Heart left ventricle (tissue), 16 donors: ENCODE data around the gene CLIP1. TPM values are rescaled to one million over a fixed set of nuclear protein-coding genes. Genes with fewer than 3 reads are reported as not detected.

Source experiments
- ATAC-seq, 4 donors: fragments of 200-7000 bp; cut with Tn5 transposase; one replicate each; pipeline ENCODE4 v1.9.1; 2020 to 2022; ENCODE audit warnings: moderate library complexity in 4 of 4, mild to moderate bottlenecking in 3 of 4, moderate number of reproducible peaks in 1 of 4
- DNase-seq, 5 donors: peaks; one replicate each; pipeline ENCODE4 v3.0.0-alpha.2; 2020
- H3K27ac ChIP-seq, 12 donors: fragments of 200-600 bp; sonication (generic) in 4 of 12; one replicate each; pipeline versions ENCODE4 v1.5.0 to v1.8.0; 2016 to 2022; ENCODE audit warnings: mild to moderate bottlenecking in 2 of 12
- H3K27me3 ChIP-seq, 9 donors: fragments of 200-600 bp; sonication (generic) in 2 of 9; one replicate each; pipeline versions ENCODE4 v1.5.1 to v1.8.0; 2016 to 2022; ENCODE audit warnings: mild to moderate bottlenecking in 3 of 9
- H3K36me3 ChIP-seq, 9 donors: fragments of 200-600 bp; sonication (generic) in 2 of 9; one replicate each; pipeline versions ENCODE4 v1.5.0 to v1.8.0; 2018 to 2022; ENCODE audit warnings: mild to moderate bottlenecking in 2 of 9
- H3K4me1 ChIP-seq, 12 donors: fragments of 200-600 bp; sonication (generic) in 4 of 12; one replicate each; pipeline versions ENCODE4 v1.5.0 to v1.8.0; 2016 to 2022; ENCODE audit warnings: mild to moderate bottlenecking in 3 of 12
- H3K4me3 ChIP-seq, 12 donors: fragments of 200-600 bp; sonication (generic) in 4 of 12; one replicate each; pipeline versions ENCODE4 v1.5.0 to v1.8.0; 2017 to 2022; ENCODE audit warnings: mild to moderate bottlenecking in 9 of 12, moderate library complexity in 4 of 12
- H3K9me3 ChIP-seq, 12 donors: fragments of 200-600 bp; sonication (generic) in 4 of 12; one replicate each; pipeline versions ENCODE4 v1.5.0 to v1.8.0; 2016 to 2022; ENCODE audit warnings: mild to moderate bottlenecking in 1 of 12
- POLR2A ChIP-seq, 2 donors: fragments of 450-650 bp; IDR thresholded peaks; one replicate each; pipeline ENCODE4 v1.6.1; 2017; ENCODE audit warnings: antibody characterized with exemption in 2 of 2, mild to moderate bottlenecking in 2 of 2, moderate library complexity in 2 of 2
- WGBS, 4 donors: extraction: QIAGEN DNeasy Blood & Tissue Kit in 2 of 4; methylation state at CpG; one replicate each; pipeline versions ENCODE4 v1.1.5 to v1.1.7; 2013 to 2018; 5-methylcytosine and 5-hydroxymethylcytosine counted together
- intact Hi-C, 10 donors: fragments of 100-400 bp; cut with DNase I; formaldehyde crosslinking; loops; one replicate each; pipeline versions ENCODE4 v1.11.1 to v1.14.2; 2022
- polyA plus RNA-seq, 2 donors: library from polyadenylated mRNA; stranded (reverse); fragments of 200-250 nt; gene quantifications; one replicate each; pipeline ENCODE4 v1.2.3, GENCODE V29; 2013
- total RNA-seq, 9 donors: library from RNA; depleted of rRNA in 2 of 9; stranded (reverse); fragments of >200 nt in 2 of 9; fragmentation: NEBNext Ultra II Directional in 3 of 9; extraction: Animal tissue kit (Norgen Biotek cat#: 25700) in 3 of 9; gene quantifications; one replicate each; pipeline versions ENCODE4 v1.1.0 to v1.2.4, GENCODE V29; 2016 to 2023
- TF ChIP-seq, protein P1 (sequence below), 12 donors: fragments of 200-600 bp; sonication (generic) in 4 of 12; IDR thresholded peaks; one replicate each; pipeline versions ENCODE4 v1.5.0 to v1.8.0; 2018 to 2022; ENCODE audit warnings: antibody characterized with exemption in 12 of 12, mild to moderate bottlenecking in 5 of 12
- donor health status: ischemic (EF 13 %, LVEDD 7.1; RV severe dilation, severe dysfunction).
- donor health status: healthy with polysubstance abuse.
- donor health status: DM: no; HTN: yes; CAD: no.
- donor health status: DM: no; HTN: no; CAD: no.
- donor health status: ischemic (EF 25% LVEDD 6.9; RV normal size, moderate dysfunction).
- donor health status: ischemic (EF 25% LVEDD 5.7; RV mildly dilated, moderate dysfunction).
- donor health status: healthy.
- donor health status: DM: yes; HTN: yes; CAD: no.
- donor health status: ischemic (EF 35%, LVEDD 5.7; RV mildly dilated, moderate dysfunction).
- donor health status: nonischemic (EF 11% LVEDD 7.7; RV severe dilation, severe dysfunction).
- donor health status: DM: yes; HTN: yes; CAD: no.
- donor health status: PGD.
- donor health status: ischemic (EF 29% LVEDD 5.4; RV normal size, mild dysfunction).
- donor health status: nonischemic (EF 23%, LVEDD 6.1; RV moderate dilation, normal function).

CLIP1 gene
- total and polyA plus RNA-seq, 11 donors: 31.9 to 173 (median 104) TPM

DNA sequence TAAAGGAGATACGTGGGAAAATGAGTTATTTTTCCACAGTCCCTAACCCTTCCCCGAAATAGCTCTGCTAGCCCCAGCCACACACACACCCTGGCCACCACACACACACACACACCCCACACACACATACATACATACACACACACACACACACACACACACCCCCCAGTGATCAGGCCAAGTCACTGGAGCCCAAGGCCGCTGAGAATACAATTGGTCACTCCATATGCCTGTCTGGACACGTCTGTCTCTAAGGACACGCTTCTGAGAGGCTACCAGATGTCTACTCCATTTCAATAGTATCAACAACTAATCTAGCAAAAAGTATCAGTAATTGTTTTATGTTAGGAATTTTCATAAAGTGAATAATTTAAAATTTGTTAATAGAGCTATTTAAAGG lies 183.6 kb downstream of the CLIP1 start:
- Histone ChIP-seq H3K4me1 (no peaks in the 10 kb centered on the region), H3K27me3 (no peaks in the 10 kb centered on the region), H3K27ac (no peak overlapping the region), H3K9me3 (no peaks in the 10 kb centered on the region), H3K36me3 (peaks cover 0 to 95% (median 86%) of the 10 kb centered on the region in 9 donors), H3K4me3 (no peak overlapping the region)
- TF ChIP-seq POLR2A (IDR thresholded peaks at IDR 0.05): no peak
- TF ChIP-seq, protein P1, sequence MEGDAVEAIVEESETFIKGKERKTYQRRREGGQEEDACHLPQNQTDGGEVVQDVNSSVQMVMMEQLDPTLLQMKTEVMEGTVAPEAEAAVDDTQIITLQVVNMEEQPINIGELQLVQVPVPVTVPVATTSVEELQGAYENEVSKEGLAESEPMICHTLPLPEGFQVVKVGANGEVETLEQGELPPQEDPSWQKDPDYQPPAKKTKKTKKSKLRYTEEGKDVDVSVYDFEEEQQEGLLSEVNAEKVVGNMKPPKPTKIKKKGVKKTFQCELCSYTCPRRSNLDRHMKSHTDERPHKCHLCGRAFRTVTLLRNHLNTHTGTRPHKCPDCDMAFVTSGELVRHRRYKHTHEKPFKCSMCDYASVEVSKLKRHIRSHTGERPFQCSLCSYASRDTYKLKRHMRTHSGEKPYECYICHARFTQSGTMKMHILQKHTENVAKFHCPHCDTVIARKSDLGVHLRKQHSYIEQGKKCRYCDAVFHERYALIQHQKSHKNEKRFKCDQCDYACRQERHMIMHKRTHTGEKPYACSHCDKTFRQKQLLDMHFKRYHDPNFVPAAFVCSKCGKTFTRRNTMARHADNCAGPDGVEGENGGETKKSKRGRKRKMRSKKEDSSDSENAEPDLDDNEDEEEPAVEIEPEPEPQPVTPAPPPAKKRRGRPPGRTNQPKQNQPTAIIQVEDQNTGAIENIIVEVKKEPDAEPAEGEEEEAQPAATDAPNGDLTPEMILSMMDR (IDR thresholded peaks at IDR 0.05): no peak
- no peak for DNase-seq
- no peak for ATAC-seq
- 91 to 96% (median 94%) methylated on average over 5 of the region's 5 CpGs for WGBS, 4 donors
- intact Hi-C loops: no loop called here

DNA sequence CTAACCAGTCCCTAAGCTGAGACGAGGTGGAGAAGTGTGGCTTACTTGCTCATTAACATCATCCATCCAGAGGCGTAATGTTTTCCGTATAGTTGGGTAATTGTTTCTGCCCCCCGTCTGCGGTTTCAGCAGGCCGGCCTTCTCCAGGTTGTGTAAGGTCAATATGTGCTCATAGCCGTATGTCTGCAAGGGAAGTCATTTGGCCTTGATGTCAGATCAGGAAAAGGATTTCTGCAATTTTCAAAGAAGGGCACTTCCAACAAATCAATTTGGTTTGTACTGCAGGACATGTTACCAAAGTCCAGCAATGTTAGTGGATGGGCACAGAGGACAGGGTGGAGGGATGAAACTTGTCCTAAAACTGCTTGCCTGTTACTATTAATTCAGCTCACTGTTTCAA lies 186.7 kb downstream of the CLIP1 start:
- 84 to 94% (median 91%) methylated on average over 7 of the region's 7 CpGs for WGBS, 4 donors
- Histone ChIP-seq H3K9me3 (no peaks in the 10 kb centered on the region), H3K27ac (no peak overlapping the region), H3K27me3 (no peaks in the 10 kb centered on the region), H3K4me1 (no peaks in the 10 kb centered on the region), H3K4me3 (no peak overlapping the region), H3K36me3 (peaks cover 0 to 95% (median 90%) of the 10 kb centered on the region in 9 donors)
- ATAC-seq (no peak), DNase-seq (no peak)
- TF ChIP-seq, protein P1 (IDR thresholded peaks at IDR 0.05): no peak
- TF ChIP-seq POLR2A (IDR thresholded peaks at IDR 0.05): no peak
- intact Hi-C loops: no loop called here

DNA sequence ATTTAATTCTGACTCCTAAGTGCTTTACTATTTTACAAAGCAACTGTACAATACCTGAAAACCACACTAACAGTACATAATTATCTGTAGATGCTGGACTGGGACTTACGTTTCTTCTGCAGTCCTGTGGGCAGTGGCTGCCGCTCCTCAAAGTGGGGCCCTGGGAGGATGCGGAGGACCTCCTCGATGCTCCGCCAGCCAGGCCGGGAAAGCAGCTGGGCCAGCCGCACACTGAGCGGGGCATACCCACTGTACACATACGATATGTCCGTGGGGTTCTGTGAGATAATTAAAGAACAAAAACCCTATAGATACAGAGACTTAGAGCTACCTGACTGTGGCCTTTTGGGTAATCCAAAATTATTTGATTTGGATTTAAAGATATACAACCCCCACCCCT lies 189.8 kb downstream of the CLIP1 start:
- Histone ChIP-seq H3K9me3 (no peaks in the 10 kb centered on the region), H3K4me1 (no peaks in the 10 kb centered on the region), H3K27ac (no peak overlapping the region), H3K27me3 (no peaks in the 10 kb centered on the region), H3K36me3 (peaks cover 0 to 92% (median 84%) of the 10 kb centered on the region in 9 donors), H3K4me3 (no peak overlapping the region)
- TF ChIP-seq, protein P1 (IDR thresholded peaks at IDR 0.05): no peak
- no peak for TF ChIP-seq POLR2A (IDR thresholded peaks at IDR 0.05)
- intact Hi-C loops: no loop called here
- WGBS, 4 donors: 96 to 98% (median 96%) methylated on average over 10 of the region's 10 CpGs
- DNase-seq: no peak
- ATAC-seq: no peak

DNA sequence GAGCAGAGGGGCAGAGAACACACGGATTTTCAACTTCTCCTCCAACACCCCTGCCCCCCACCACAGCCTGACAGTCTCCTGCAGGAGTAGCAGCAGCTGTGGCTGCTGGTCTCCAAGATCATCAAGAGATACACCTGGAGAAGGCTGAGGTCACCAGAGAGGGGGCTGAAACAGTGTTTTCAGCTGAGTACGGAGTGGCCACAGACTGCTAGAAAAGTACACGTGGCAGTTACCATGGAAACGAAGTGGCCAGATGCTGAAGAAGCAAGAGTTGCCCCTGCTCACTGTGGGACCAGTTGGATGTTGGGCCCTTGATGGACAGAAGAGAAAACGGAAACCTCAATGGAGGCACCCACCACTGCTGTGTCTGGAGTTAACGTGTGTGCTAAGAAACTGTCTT lies 191.7 kb downstream of the CLIP1 start:
- 77 to 80% (median 79%) methylated on average over 6 of the region's 6 CpGs for WGBS, 4 donors

More for the DNA sequence above, 191.7 kb downstream of the CLIP1 start:
- DNase-seq: no peak
- H3K36me3 ChIP-seq: peaks cover 0 to 75% (median 67%) of the 10 kb centered on the region in 9 donors
- intact Hi-C loops: no loop called here
- H3K9me3 ChIP-seq: no peaks in the 10 kb centered on the region
- TF ChIP-seq POLR2A (IDR thresholded peaks at IDR 0.05): no peak
- TF ChIP-seq, protein P1 (IDR thresholded peaks at IDR 0.05): no peak
- no peak for ATAC-seq
- no peaks in the 10 kb centered on the region for H3K27me3 ChIP-seq
- H3K27ac ChIP-seq: no peak overlapping the region
- peaks cover 2 to 11% (median 7%) of the 10 kb centered on the region in 12 donors for H3K4me1 ChIP-seq
- H3K4me3 ChIP-seq: no peak overlapping the region
